NCI-H2227 (cell line): ENCODE results near the gene LUZP4.
"Not testable (repeated sequence)": the region's sequence is repeated elsewhere in the genome, so short reads cannot be mapped to it uniquely, and the experiment has no call there.

Source experiments
- DNase-seq: peaks from one replicate; lab custom pipeline; 2025; ENCODE audit not compliant: unreplicated experiment; lab: John Stamatoyannopoulos, UW

The LUZP4 gene

GRCh38 chrX:115337491-115338144 lies 48.1 kb downstream of the LUZP4 start:
- DNase-seq, result no peak

- DNase-seq, result no peak
Observed at GRCh38 chrX:115339441-115340025, 50.0 kb downstream of the LUZP4 start.

- no peak for DNase-seq
Observed at GRCh38 chrX:115341421-115341820, 51.9 kb downstream of the LUZP4 start.

GRCh38 chrX:115344885-115345614 lies 55.5 kb downstream of the LUZP4 start:
- DNase-seq, result peak; percentile 77

GRCh38 chrX:115345615-115346014 lies 56.1 kb downstream of the LUZP4 start:
- DNase-seq, result no peak

GRCh38 chrX:115346738-115347137 lies 57.2 kb downstream of the LUZP4 start:
- not testable (repeated sequence) for DNase-seq

- no peak for DNase-seq
Observed at GRCh38 chrX:115348446-115349225, 59.1 kb downstream of the LUZP4 start.

- no peak for DNase-seq
Observed at GRCh38 chrX:115350711-115351381, 61.3 kb downstream of the LUZP4 start.

- DNase-seq, result no peak
Observed at GRCh38 chrX:115356369-115356768, 66.9 kb downstream of the LUZP4 start.
